Endothelial cell of umbilical vein (primary cell): ENCODE data around the gene ETS2. TPM values are rescaled to one million over a fixed set of nuclear protein-coding genes. Genes with fewer than 3 reads are reported as not detected.

Experiments
- BruUV-seq: library from RNA; stranded (reverse); fragments of 400-500 nt; replicated peaks from 2 replicates; lab custom pipeline; 2021; lab: Mats Ljungman, UMichigan
- CTCF ChIA-PET: fragments of 300-600, 350-600 bp; sonication (Branson Sonifier 250); formaldehyde crosslinking; loops from one replicate; lab custom pipeline; 2021; ENCODE audit warnings: antibody characterized with exemption, inconsistent platforms; lab: Charles Lee
- POLR2A ChIA-PET: fragments of 300-600, 350-600 bp; sonication (Branson Sonifier 250); formaldehyde crosslinking; loops from one replicate; lab custom pipeline; 2021; ENCODE audit warnings: antibody characterized with exemption, inconsistent platforms; lab: Charles Lee
- DNase-seq: peaks from one replicate; pipeline ENCODE4 v3.0.0-alpha.2; 2011; ENCODE audit warnings: low read depth, low spot score
- FAIRE-seq: peaks from 2 replicates; lab custom pipeline; 2011; peaks lifted over from hg19 to GRCh38; lab: Jason Lieb, UNC
- H2AFZ ChIP-seq: 2 replicates; pipeline ENCODE4 v1.6.0; 2012; ENCODE audit warnings: low read depth, low read length, control low read depth, inconsistent platforms
- H3K27ac ChIP-seq: 2 replicates; pipeline ENCODE4 v1.5.1; 2011; ENCODE audit warnings: low read depth, mild to moderate bottlenecking, control low read depth, low read length, moderate library complexity; ENCODE audit not compliant: insufficient read depth
- H3K27me3 ChIP-seq, 2 experiments: 2 replicates each; pipeline versions ENCODE4 v1.6.0 to v1.6.1; 2011; ENCODE audit warnings: low read length in 2 of 2, mixed read lengths in 1 of 2; ENCODE audit not compliant: control insufficient read depth in 2 of 2, insufficient read depth in 2 of 2
- H3K36me3 ChIP-seq, 2 experiments: 2 replicates in 1 of 2; 3 replicates in 1 of 2; pipeline ENCODE4 v1.5.1; 2011; ENCODE audit warnings: low read length in 2 of 2, mild to moderate bottlenecking in 1 of 2, moderate library complexity in 1 of 2; ENCODE audit not compliant: control insufficient read depth in 2 of 2, insufficient read depth in 2 of 2; ENCODE audit errors: extremely low read depth in 1 of 2
- H3K4me1 ChIP-seq: 3 replicates; pipeline ENCODE4 v1.5.1; 2011; ENCODE audit warnings: mild to moderate bottlenecking, low read length; ENCODE audit not compliant: control insufficient read depth, insufficient read depth; ENCODE audit errors: extremely low read depth
- H3K4me2 ChIP-seq: 2 replicates; pipeline ENCODE4 v1.6.1; 2011; ENCODE audit warnings: low read length, control low read depth, mixed read lengths; ENCODE audit not compliant: insufficient read depth
- H3K4me3 ChIP-seq, 3 experiments: fragments of 200-600 bp in 1 of 3; sonication (generic), shearing (Covaris generic) in 1 of 3; replicated peaks in 1 of 3; 2 replicates each; pipeline ENCODE4 v1.5.1; 2011 to 2016; ENCODE audit warnings: control low read depth in 3 of 3, low read length in 3 of 3, mild to moderate bottlenecking in 2 of 3, inconsistent platforms in 1 of 3, low read depth in 1 of 3, moderate library complexity in 1 of 3; ENCODE audit not compliant: insufficient read depth in 1 of 3
- H3K79me2 ChIP-seq: 2 replicates; pipeline ENCODE4 v1.6.0; 2012; ENCODE audit warnings: low read length, inconsistent platforms; ENCODE audit not compliant: control insufficient read depth, insufficient read depth
- H3K9ac ChIP-seq: replicated peaks from 2 replicates; pipeline ENCODE3; 2011; ENCODE audit warnings: low read length, control low read depth; ENCODE audit not compliant: insufficient read depth; ENCODE audit errors: extremely low read depth
- H3K9me1 ChIP-seq: replicated peaks from 3 replicates; pipeline ENCODE4 v1.6.0; 2011; ENCODE audit warnings: mild to moderate bottlenecking, low read length; ENCODE audit not compliant: control insufficient read depth, insufficient read depth; ENCODE audit errors: extremely low read depth
- H3K9me3 ChIP-seq: replicated peaks from 2 replicates; pipeline ENCODE4 v1.5.1; 2012; ENCODE audit warnings: low read length, inconsistent platforms; ENCODE audit not compliant: control insufficient read depth, insufficient read depth
- H4K20me1 ChIP-seq: replicated peaks from 2 replicates; pipeline ENCODE3; 2011; ENCODE audit warnings: mild to moderate bottlenecking, low read length; ENCODE audit not compliant: control insufficient read depth, insufficient read depth; ENCODE audit errors: extremely low read depth
- EZH2 ChIP-seq: IDR thresholded peaks from 2 replicates; pipeline ENCODE4 v1.6.1; 2012; ENCODE audit warnings: borderline replicate concordance, low read depth, mild to moderate bottlenecking, moderate library complexity, low read length, inconsistent platforms; ENCODE audit not compliant: severe bottlenecking
- FOS ChIP-seq: IDR thresholded peaks from 2 replicates; pipeline ENCODE4 v1.6.1; 2011; ENCODE audit warnings: mild to moderate bottlenecking, low read length, moderate library complexity, borderline replicate concordance; ENCODE audit not compliant: insufficient read depth
- GATA2 ChIP-seq: IDR thresholded peaks from 2 replicates; pipeline ENCODE4 v1.7.0; 2011; ENCODE audit warnings: low read depth, mild to moderate bottlenecking, moderate library complexity, mixed read lengths, low read length; ENCODE audit not compliant: insufficient read length, insufficient read depth
- JUN ChIP-seq: IDR thresholded peaks from 2 replicates; pipeline ENCODE4 v1.6.1; 2011; ENCODE audit warnings: borderline replicate concordance, low read depth; ENCODE audit not compliant: insufficient read length, insufficient read depth
- MYC ChIP-seq: IDR thresholded peaks from one replicate; pipeline ENCODE4 v1.6.1; 2011; ENCODE audit warnings: mild to moderate bottlenecking, low read depth, low read length
- POLR2A ChIP-seq: IDR thresholded peaks from 2 replicates; pipeline ENCODE4 v1.6.1; 2012; ENCODE audit warnings: low read depth, mild to moderate bottlenecking, control low read depth, low read length
- POLR2AphosphoS5 ChIP-seq: IDR thresholded peaks from 2 replicates; pipeline ENCODE4 v1.6.1; 2012; ENCODE audit warnings: low read depth, mild to moderate bottlenecking, control low read depth, low read length, moderate library complexity; ENCODE audit not compliant: insufficient read depth
- dilution Hi-C: fragments of 300-500 bp; cut with MboI; formaldehyde crosslinking; loops from one replicate; pipeline ENCODE4 v1.15.0; 2019; ENCODE audit warnings: low sequenced_read_pairs; ENCODE audit not compliant: extremely low pct_ligation_motif_present
- intact Hi-C: fragments of 100-400 bp; cut with micrococcal nuclease; formaldehyde crosslinking; loops from one replicate; pipeline ENCODE4 v1.10.0; 2022
- polyA plus RNA-seq, 4 experiments: library from polyadenylated mRNA; depleted of rRNA in 3 of 4; stranded (reverse) in 3 of 4; unstranded in 1 of 4; fragments of >200 nt; gene quantifications; 2 replicates each; pipeline versions ENCODE4 v1.2.1 to v1.2.3, GENCODE V29; 2011 to 2012; ENCODE audit warnings: missing spikeins in 1 of 4
- total RNA-seq: library from RNA; stranded (reverse); gene quantifications from 2 replicates; pipeline ENCODE4 v1.2.3, GENCODE V29; 2021
- TF ChIP-seq, protein P1 (sequence below): IDR thresholded peaks from 2 replicates; pipeline ENCODE4 v1.6.1; 2011; ENCODE audit not compliant: insufficient read depth, insufficient read length
- TF ChIP-seq, protein P2 (sequence below), 2 donors: IDR thresholded peaks; 1 replicate in 1 of 2; 2 replicates in 1 of 2; pipeline ENCODE4 v1.5.1; 2011; ENCODE audit warnings: low read length in 2 of 2, mild to moderate bottlenecking in 2 of 2, moderate library complexity in 2 of 2, control low read depth in 1 of 2, inconsistent platforms in 1 of 2, low read depth in 1 of 2; ENCODE audit not compliant: insufficient read depth in 1 of 2; ENCODE audit errors: extremely low read depth in 1 of 2

The ETS2 gene
- total and polyA plus RNA-seq, 2 donors (not counting 3 experiments of a cell fraction or from before 2014, with no cell fraction given): 16.3 to 54.5 TPM

- H3K36me3 ChIP-seq: no peaks in the 10 kb centered on the region
- no peak for FAIRE-seq
- no peak for DNase-seq
- no TSS peak for BruUV-seq
- H3K4me1 ChIP-seq: no peaks in the 10 kb centered on the region
- H3K4me3 ChIP-seq: no peak overlapping the region
- H3K27ac ChIP-seq: no peak overlapping the region
- TF ChIP-seq GATA2: no peak
- TF ChIP-seq, protein P1, sequence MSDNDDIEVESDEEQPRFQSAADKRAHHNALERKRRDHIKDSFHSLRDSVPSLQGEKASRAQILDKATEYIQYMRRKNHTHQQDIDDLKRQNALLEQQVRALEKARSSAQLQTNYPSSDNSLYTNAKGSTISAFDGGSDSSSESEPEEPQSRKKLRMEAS: no peak
- TF ChIP-seq, protein P2, sequence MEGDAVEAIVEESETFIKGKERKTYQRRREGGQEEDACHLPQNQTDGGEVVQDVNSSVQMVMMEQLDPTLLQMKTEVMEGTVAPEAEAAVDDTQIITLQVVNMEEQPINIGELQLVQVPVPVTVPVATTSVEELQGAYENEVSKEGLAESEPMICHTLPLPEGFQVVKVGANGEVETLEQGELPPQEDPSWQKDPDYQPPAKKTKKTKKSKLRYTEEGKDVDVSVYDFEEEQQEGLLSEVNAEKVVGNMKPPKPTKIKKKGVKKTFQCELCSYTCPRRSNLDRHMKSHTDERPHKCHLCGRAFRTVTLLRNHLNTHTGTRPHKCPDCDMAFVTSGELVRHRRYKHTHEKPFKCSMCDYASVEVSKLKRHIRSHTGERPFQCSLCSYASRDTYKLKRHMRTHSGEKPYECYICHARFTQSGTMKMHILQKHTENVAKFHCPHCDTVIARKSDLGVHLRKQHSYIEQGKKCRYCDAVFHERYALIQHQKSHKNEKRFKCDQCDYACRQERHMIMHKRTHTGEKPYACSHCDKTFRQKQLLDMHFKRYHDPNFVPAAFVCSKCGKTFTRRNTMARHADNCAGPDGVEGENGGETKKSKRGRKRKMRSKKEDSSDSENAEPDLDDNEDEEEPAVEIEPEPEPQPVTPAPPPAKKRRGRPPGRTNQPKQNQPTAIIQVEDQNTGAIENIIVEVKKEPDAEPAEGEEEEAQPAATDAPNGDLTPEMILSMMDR (IDR thresholded peaks at IDR 0.05; ENCODE audit: extremely low read depth in 1 of 2, insufficient read depth in 1 of 2, low read depth in 1 of 2, low read length in 2 of 2): no peak
- TF ChIP-seq JUN: no peak
- no peak for TF ChIP-seq EZH2
- TF ChIP-seq POLR2AphosphoS5: no peak
- TF ChIP-seq POLR2A: no peak
- no peak for TF ChIP-seq MYC
- TF ChIP-seq FOS: no peak
- ChIA-PET POLR2A (no interaction called here), CTCF (interaction anchor here (0.9 kb wide), 1 partner anchor 11 kb away, joined by 4 read pairs; no protein-coding TSS in a partner anchor)
- dilution Hi-C loops: no loop called here
- H3K9ac ChIP-seq: no peak overlapping the region
- H3K79me2 ChIP-seq: no peaks in the 10 kb centered on the region
- H3K9me3 ChIP-seq: no peaks in the 10 kb centered on the region
- no peak overlapping the region for H3K4me2 ChIP-seq
- no peaks in the 10 kb centered on the region for H4K20me1 ChIP-seq
- intact Hi-C loops: no loop called here
- no peak overlapping the region for H2AFZ ChIP-seq
- no peaks in the 10 kb centered on the region for H3K9me1 ChIP-seq
- peaks cover 5 to 7% of the 10 kb centered on the region in 2 experiments for H3K27me3 ChIP-seq
These were observed 44.2 kb upstream of the ETS2 start for GRCh38 chr21:38761531-38761930.
